ENCODE results near the gene SMG7. TPM values are rescaled to one million over a fixed set of nuclear protein-coding genes. Genes with fewer than 3 reads are reported as not detected.

The SMG7 gene
- total RNA-seq, 1 donor from 2014 or later, result 66.2 TPM

DNA sequence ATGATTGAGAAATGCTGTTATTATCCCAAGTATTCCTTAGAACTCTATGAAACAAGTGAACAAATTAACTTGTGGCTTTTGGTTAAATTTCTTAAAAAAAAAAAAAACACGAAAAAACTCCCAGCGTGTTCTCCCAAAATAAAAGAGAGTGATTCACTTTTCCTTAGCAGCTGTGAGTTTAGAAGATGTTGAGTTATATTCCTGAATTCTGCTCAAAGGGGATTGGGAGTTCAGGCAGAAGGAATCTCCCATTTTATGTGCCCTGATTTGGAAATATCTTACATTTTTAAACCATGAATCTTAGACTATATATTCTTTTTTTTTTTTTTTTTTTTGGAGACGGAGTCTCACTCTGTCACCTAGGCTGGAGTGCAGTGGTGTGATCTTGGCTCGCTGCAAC, 34.3 kb downstream of the SMG7 start:
- Mint-ChIP-seq H3K36me3 (ENCODE audit: unreplicated experiment) (no peaks in the 10 kb centered on the region), H3K27me3 (ENCODE audit: unreplicated experiment) (no peaks in the 10 kb centered on the region), H3K4me1 (ENCODE audit: low read depth, unreplicated experiment) (peaks cover 6% of the 10 kb centered on the region), H3K9me3 (ENCODE audit: unreplicated experiment) (peaks cover 2% of the 10 kb centered on the region), H3K27ac (ENCODE audit: unreplicated experiment) (no peak overlapping the region), H3K4me3 (ENCODE audit: unreplicated experiment) (no peak overlapping the region)
- no peak for DNase-seq
- TF ChIP-seq, protein P1, sequence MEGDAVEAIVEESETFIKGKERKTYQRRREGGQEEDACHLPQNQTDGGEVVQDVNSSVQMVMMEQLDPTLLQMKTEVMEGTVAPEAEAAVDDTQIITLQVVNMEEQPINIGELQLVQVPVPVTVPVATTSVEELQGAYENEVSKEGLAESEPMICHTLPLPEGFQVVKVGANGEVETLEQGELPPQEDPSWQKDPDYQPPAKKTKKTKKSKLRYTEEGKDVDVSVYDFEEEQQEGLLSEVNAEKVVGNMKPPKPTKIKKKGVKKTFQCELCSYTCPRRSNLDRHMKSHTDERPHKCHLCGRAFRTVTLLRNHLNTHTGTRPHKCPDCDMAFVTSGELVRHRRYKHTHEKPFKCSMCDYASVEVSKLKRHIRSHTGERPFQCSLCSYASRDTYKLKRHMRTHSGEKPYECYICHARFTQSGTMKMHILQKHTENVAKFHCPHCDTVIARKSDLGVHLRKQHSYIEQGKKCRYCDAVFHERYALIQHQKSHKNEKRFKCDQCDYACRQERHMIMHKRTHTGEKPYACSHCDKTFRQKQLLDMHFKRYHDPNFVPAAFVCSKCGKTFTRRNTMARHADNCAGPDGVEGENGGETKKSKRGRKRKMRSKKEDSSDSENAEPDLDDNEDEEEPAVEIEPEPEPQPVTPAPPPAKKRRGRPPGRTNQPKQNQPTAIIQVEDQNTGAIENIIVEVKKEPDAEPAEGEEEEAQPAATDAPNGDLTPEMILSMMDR (IDR thresholded peaks at IDR 0.05; ENCODE audit: partially characterized antibody, unreplicated experiment), result no peak

DNA sequence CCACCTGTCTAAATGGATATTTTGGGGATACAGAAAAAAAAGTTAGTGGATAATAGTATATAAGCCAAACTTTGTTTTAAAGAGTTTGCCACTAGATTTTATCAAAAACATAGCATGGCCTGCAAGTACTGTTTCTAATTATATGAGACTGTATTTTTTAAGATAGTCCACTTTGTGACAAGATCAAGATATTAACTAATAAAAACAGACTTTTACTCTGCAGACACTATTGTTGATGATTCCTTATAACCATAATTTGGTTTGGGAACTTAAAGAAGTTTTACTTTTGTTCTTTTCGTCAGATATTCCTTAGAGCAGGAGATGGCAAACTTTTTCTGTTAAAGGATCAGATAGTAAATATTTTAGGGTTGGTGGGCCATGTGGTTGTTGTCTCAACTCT, 36.4 kb downstream of the SMG7 start:
- peaks cover 2% of the 10 kb centered on the region for H3K9me3 Mint-ChIP-seq (ENCODE audit: unreplicated experiment)
- H3K4me1 Mint-ChIP-seq (ENCODE audit: low read depth, unreplicated experiment), result peaks cover 6% of the 10 kb centered on the region
- no peaks in the 10 kb centered on the region for H3K36me3 Mint-ChIP-seq (ENCODE audit: unreplicated experiment)
- DNase-seq, result no peak
- no peak overlapping the region for H3K27ac Mint-ChIP-seq (ENCODE audit: unreplicated experiment)
- H3K4me3 Mint-ChIP-seq (ENCODE audit: unreplicated experiment), result no peak overlapping the region
- no peaks in the 10 kb centered on the region for H3K27me3 Mint-ChIP-seq (ENCODE audit: unreplicated experiment)
- TF ChIP-seq, protein P1 (IDR thresholded peaks at IDR 0.05; ENCODE audit: partially characterized antibody, unreplicated experiment), result no peak

GRCh38 chr1:183512450-183512849, 40.2 kb downstream of the SMG7 start:
- peaks cover 6% of the 10 kb centered on the region for H3K4me1 Mint-ChIP-seq (ENCODE audit: low read depth, unreplicated experiment)
- H3K27me3 Mint-ChIP-seq (ENCODE audit: unreplicated experiment), result no peaks in the 10 kb centered on the region
- H3K36me3 Mint-ChIP-seq (ENCODE audit: unreplicated experiment), result no peaks in the 10 kb centered on the region
- TF ChIP-seq, protein P1 (IDR thresholded peaks at IDR 0.05; ENCODE audit: partially characterized antibody, unreplicated experiment), result no peak
- H3K27ac Mint-ChIP-seq (ENCODE audit: unreplicated experiment), result no peak overlapping the region
- H3K9me3 Mint-ChIP-seq (ENCODE audit: unreplicated experiment), result no peaks in the 10 kb centered on the region
- no peak overlapping the region for H3K4me3 Mint-ChIP-seq (ENCODE audit: unreplicated experiment)
- no peak for DNase-seq

DNA sequence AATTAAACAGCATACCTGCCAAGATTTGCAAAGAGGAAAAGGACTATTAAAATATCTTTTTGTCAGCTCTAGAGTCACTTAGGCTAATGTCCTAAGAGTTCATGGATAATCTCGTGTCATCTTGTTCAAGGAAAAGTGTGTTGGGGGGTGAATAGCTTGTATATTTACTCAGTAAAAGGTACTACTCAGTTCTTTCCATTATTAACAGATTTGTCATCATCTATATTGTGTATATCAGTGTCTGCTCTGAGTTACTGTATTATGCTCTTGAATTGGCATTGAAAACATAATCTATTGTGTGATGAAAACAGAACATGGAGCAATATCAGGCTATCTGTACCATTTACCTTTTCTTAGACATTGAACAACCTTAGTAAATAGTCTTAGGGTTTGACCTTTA, 41.9 kb downstream of the SMG7 start:
- H3K9me3 Mint-ChIP-seq (ENCODE audit: unreplicated experiment), result no peaks in the 10 kb centered on the region
- H3K4me3 Mint-ChIP-seq (ENCODE audit: unreplicated experiment), result no peak overlapping the region
- no peak overlapping the region for H3K27ac Mint-ChIP-seq (ENCODE audit: unreplicated experiment)
- no peaks in the 10 kb centered on the region for H3K36me3 Mint-ChIP-seq (ENCODE audit: unreplicated experiment)
- no peak for DNase-seq
- no peaks in the 10 kb centered on the region for H3K27me3 Mint-ChIP-seq (ENCODE audit: unreplicated experiment)
- TF ChIP-seq, protein P1 (IDR thresholded peaks at IDR 0.05; ENCODE audit: partially characterized antibody, unreplicated experiment), result no peak
- H3K4me1 Mint-ChIP-seq (ENCODE audit: low read depth, unreplicated experiment), result peaks cover 6% of the 10 kb centered on the region

DNA sequence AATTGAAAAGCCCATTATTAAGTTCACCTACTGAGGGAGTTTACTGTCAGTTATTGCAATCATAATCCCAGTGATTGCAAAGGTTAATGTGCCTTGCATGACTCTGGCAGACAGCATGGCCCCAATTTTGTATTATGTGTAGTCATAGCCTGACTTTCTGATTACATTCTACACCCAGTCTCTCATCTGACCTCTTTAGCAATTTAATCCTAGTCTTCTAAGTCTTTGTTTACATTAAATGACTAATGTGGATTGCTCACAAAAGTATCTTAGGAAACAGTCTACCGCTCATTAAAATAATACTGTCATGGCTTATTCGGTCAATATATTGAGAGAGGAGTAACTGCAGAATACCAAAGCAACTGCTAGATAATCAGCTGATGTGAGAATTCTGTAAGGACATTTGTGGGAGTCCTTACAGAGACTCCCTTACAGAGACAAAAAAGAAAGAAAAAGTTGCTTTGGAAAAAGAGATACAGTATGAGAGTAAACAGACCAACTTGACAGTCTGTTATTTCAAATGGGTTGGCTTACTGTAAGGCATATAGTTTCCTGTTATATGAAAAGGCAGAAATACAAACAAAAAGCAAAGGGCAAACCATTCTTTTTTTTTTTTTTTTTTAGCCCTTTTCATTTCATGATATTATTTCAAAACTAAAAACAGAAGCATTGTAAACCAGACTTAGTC, 42.8 kb downstream of the SMG7 start:
- DNase-seq, result no peak
- H3K9me3 Mint-ChIP-seq (ENCODE audit: unreplicated experiment), result no peaks in the 10 kb centered on the region
- H3K27ac Mint-ChIP-seq (ENCODE audit: unreplicated experiment), result no peak overlapping the region
- no peak overlapping the region for H3K4me3 Mint-ChIP-seq (ENCODE audit: unreplicated experiment)
- no peaks in the 10 kb centered on the region for H3K27me3 Mint-ChIP-seq (ENCODE audit: unreplicated experiment)
- no peaks in the 10 kb centered on the region for H3K36me3 Mint-ChIP-seq (ENCODE audit: unreplicated experiment)
- peaks cover 6% of the 10 kb centered on the region for H3K4me1 Mint-ChIP-seq (ENCODE audit: low read depth, unreplicated experiment)
- TF ChIP-seq, protein P1 (IDR thresholded peaks at IDR 0.05; ENCODE audit: partially characterized antibody, unreplicated experiment), result no peak
